Measurements from ENCODE around the gene PSMC6.
A peak's percentile ranks its signal among the peaks of the same experiment; 100 is the strongest.

The PSMC6 gene

GRCh38 chr14:52683985-52684520 lies 22.9 kb upstream of the PSMC6 start:
- TF ChIP-seq, protein P1, sequence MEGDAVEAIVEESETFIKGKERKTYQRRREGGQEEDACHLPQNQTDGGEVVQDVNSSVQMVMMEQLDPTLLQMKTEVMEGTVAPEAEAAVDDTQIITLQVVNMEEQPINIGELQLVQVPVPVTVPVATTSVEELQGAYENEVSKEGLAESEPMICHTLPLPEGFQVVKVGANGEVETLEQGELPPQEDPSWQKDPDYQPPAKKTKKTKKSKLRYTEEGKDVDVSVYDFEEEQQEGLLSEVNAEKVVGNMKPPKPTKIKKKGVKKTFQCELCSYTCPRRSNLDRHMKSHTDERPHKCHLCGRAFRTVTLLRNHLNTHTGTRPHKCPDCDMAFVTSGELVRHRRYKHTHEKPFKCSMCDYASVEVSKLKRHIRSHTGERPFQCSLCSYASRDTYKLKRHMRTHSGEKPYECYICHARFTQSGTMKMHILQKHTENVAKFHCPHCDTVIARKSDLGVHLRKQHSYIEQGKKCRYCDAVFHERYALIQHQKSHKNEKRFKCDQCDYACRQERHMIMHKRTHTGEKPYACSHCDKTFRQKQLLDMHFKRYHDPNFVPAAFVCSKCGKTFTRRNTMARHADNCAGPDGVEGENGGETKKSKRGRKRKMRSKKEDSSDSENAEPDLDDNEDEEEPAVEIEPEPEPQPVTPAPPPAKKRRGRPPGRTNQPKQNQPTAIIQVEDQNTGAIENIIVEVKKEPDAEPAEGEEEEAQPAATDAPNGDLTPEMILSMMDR (IDR thresholded peaks at IDR 0.05; ENCODE audit: low read depth, low read length): no peak
- H3K4me3 ChIP-seq (replicated peaks in 1 of 2; ENCODE audit: low read depth in 2 of 2, low read length in 2 of 2): no peak overlapping the region
- peak in 1 of 2 donors; percentile 19 for DNase-seq (ENCODE audit: low read depth in 2 of 2)

- no peak for DNase-seq (ENCODE audit: low read depth in 2 of 2)
- TF ChIP-seq, protein P1 (IDR thresholded peaks at IDR 0.05; ENCODE audit: low read depth, low read length): no peak
- H3K4me3 ChIP-seq (replicated peaks in 1 of 2; ENCODE audit: low read depth in 2 of 2, low read length in 2 of 2): no peak overlapping the region
These were observed 20.8 kb upstream of the PSMC6 start for GRCh38 chr14:52686176-52686575.

- DNase-seq (ENCODE audit: low read depth in 2 of 2): no peak
- H3K4me3 ChIP-seq (replicated peaks in 1 of 2; ENCODE audit: low read depth in 2 of 2, low read length in 2 of 2): no peak overlapping the region
- TF ChIP-seq, protein P1 (IDR thresholded peaks at IDR 0.05; ENCODE audit: low read depth, low read length): no peak
These were observed 15.8 kb upstream of the PSMC6 start for GRCh38 chr14:52690983-52691760.

- TF ChIP-seq, protein P1 (IDR thresholded peaks at IDR 0.05; ENCODE audit: low read depth, low read length): no peak
- DNase-seq (ENCODE audit: low read depth in 2 of 2): peak; percentile 37 to 47
- H3K4me3 ChIP-seq (replicated peaks in 1 of 2; ENCODE audit: low read depth in 2 of 2, low read length in 2 of 2): no peak overlapping the region
These were observed 14.6 kb upstream of the PSMC6 start for GRCh38 chr14:52692248-52692962.

GRCh38 chr14:52693036-52693435 lies 14.0 kb upstream of the PSMC6 start:
- TF ChIP-seq, protein P1 (IDR thresholded peaks at IDR 0.05; ENCODE audit: low read depth, low read length): no peak
- no peak for DNase-seq (ENCODE audit: low read depth in 2 of 2)
- peak overlapping the region in 1 of 2 donors; percentile 18 for H3K4me3 ChIP-seq (replicated peaks in 1 of 2; ENCODE audit: low read depth in 2 of 2, low read length in 2 of 2)

DNA sequence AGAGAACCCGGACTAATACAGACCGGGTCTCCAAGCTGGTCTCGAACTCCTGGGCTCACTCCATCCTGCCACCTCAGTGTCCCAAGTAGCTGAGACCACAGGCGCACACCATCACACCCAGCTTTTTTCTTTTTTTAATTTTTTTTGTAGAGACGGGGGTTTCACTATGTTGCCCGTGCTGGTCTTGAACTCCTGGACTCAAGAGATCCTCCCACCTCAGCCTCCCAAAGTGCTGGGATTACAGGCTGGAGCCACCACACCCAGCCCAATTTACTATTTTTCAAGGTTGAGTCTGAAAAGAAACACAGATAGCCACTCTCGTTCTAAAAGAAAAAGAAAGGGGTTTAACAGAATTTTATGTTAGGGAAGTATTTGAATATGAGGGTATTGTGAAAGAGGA lies 13.5 kb upstream of the PSMC6 start:
- TF ChIP-seq, protein P1 (IDR thresholded peaks at IDR 0.05; ENCODE audit: low read depth, low read length): no peak
- DNase-seq (ENCODE audit: low read depth in 2 of 2): no peak
- H3K4me3 ChIP-seq (replicated peaks in 1 of 2; ENCODE audit: low read depth in 2 of 2, low read length in 2 of 2): peak overlapping the region in 1 of 2 donors; percentile 99

Data from cardiac fibroblast (primary cell).